Measurements from ENCODE around the gene SMAD2.
"Not testable (repeated sequence)": the region's sequence is repeated elsewhere in the genome, so short reads cannot be mapped to it uniquely, and the experiment has no call there.

Gene SMAD2

DNA sequence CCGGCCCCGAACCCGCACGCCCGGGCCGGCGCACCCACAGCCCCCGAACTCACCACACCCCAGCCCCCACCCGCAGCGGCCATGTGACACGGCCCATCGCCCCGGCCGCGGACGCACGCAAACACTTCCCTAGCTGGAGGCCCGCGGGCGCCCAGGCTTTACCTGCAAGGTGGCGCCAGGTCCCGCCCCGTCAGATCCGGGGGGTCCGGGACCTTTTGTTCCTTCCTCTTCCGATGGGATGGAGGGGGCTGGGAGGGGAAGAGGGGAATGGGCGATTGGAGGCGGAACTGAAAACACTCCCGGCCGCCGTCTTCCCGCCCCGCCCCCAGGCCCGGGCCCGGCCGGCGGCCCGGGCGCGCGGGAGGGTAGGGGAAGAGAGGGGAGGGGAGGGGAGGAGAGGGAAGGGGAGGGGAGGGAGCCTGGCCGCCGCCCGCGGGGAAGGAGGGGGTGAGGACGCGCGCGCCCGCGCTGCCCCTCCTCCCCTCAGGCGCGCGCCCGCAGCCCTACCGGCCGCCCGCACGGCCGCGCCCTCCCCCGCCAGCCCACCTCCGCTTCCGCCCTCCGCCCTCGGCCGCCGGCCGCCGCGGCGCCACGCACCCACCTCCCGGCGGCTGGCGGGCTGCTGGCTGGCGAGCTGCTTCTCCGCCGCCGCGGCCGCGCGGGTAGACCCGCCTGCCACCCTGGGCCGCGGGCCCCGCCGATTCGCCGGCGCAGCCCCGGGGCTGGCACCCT lies at the start of gene SMAD2:
TSS of gene SMAD2 (minus strand) at position 461 of the 732 bp plus-strand sequence. CDS start 33,903 bp downstream, outside the sequence.
- peak; percentile 84 for DNase-seq

- no peak for DNase-seq
Measured at GRCh38 chr18:47979611-47980200, 49.2 kb upstream of the SMAD2 start.

DNA sequence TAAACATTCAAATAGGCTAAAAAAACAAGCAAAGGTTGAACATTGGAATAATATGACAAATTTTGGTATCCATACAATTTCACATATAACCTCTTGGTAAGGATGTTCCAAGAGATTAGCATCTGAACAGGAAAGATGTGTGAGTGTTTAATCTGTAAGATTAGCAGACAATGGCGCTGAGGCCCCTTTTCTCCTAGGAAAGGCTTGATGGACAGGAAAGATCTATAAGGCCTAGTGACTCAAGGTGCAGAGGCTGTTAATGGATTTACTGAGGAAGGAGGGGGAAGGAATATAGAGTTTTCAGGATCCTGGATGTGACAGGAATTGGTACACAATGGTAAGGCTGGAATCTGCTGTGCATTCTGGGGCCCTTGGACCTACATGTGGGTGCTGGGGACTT lies 48.1 kb upstream of the SMAD2 start:
- no peak for DNase-seq

- no peak for DNase-seq
Measured at GRCh38 chr18:47978141-47978540, 47.7 kb upstream of the SMAD2 start.

DNA sequence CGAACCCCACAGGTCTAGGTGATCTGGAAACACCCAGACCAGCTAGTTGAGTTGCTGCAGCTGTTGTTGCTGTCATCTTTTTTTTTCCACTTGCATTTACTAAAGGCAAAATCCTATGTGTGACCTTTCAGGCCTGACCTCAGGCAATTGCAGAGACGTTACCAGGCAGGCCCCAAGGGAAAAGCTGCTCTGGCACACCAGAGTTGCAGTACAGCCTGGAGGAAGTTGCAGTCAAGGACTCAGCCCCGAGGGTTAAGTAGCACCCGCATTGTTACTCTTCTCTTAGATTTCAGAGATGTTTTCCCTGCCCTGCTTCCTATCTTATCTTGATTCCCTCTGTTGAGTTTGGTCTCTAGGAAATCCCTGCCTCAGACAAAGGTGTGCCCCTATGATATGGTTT lies 45.2 kb upstream of the SMAD2 start:
- DNase-seq, result no peak

- peak; percentile 12 for DNase-seq
Measured at GRCh38 chr18:47975105-47975504, 44.6 kb upstream of the SMAD2 start.

DNA sequence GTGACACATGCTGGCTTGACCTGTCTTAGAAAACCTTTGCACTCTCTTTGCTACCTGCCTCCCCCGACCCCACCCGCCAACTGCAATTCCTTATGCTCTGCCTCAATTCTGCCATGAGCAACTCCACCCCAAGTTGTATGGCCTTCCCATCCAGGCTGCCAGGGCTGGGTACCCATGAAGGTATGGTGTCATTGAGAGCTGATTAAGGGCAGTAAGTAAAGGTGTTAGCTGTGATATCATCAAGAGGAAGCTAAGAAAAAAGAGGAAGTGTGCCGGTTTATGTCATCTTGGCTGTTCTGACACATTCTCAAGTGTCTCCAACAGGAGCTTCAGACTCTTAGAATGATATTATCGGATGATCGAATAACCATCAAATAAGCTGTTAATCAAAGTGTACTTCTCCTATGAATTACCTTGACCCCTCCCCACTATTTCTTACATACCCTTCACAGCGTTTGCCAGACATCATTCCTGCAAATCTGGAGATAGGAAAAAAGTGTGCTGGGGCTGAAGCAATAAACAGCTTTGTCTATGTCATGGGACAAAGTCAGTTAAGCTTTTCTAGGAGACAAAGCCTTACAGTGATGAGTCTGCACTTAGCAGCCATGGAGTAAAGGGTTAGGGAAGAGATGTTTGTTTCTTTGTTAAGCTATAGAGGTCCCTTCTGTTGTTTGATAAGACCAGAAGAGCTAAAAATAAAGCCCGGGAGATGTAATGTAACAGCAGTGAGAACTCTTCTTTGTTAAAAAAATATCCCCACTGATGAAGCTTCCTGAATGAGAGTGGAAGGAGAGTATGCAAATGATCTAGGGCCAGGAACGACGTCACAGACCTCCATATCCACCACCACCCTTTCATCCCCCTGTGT lies 40.4 kb upstream of the SMAD2 start:
- DNase-seq, result no peak

- DNase-seq, result no peak
Measured at GRCh38 chr18:47969816-47970215, 39.4 kb upstream of the SMAD2 start.

DNA sequence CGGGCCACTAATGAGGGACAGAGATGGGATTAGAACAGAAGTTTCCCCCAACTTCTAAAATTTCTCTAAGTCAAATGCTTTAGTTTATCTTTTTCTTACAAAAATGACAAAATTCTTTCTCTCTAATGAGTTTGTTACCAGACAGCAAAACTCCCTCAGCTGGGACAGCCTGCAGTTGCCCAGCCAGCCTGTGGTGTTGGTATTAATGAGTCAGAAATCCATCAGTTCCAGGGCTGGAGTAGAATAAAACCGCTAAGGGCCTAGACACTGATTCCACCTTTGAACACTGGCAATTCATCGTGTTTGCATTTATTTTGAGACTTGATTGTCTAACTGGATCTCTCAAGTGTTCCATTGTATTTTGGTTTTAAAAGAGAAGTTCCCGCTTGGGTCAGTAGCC lies 38.3 kb upstream of the SMAD2 start:
- no peak for DNase-seq

DNA sequence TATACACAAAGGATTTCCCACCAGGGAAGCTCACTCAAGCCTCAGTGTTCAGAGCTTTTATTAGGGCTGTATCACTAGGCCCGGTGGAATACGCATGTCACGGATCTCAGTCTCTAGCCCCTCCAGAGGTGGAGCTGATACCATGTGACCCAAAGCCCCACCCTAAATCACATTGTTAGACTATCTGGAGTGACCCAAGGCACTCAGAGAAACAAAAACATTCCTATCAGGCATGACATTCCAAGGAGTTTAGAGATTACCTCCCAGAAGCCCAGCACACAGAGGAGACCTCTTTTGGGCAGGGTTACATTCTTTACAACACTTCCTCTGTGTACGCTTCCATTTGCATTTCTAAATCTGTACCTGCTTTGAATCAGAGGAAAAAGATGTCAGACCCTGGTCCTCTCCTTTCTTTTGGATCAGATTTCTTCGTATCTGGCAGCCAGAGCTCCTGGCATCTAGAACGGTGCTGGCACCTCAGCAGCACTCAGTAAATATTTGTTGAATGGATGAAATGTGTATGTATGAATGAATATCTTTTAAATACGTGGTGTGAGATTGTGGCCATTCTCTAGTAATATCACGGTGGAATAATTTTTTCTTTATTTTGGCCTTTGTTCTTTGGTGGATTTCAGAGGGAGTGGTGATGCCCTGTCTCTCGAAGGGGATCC lies 37.7 kb upstream of the SMAD2 start:
- no peak for DNase-seq

DNA sequence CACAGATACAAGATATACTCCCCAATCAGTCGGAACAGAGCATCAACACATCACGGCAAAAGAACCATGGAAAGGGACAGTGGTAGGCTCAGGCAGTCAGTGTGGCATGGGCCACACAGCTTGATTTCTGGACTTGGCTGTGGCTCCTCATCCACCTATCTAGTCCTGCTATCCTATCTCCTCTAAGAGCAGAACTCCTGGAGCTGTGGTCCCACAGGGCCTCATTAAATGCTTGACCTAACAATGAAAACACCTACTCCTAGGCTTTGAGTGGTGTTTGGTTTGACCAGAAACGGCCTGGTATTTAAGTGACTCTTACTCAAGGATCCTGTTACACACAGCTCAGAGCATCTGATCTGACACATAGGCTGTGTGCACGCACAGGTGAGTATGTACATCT lies 33.6 kb upstream of the SMAD2 start:
- no peak for DNase-seq

DNA sequence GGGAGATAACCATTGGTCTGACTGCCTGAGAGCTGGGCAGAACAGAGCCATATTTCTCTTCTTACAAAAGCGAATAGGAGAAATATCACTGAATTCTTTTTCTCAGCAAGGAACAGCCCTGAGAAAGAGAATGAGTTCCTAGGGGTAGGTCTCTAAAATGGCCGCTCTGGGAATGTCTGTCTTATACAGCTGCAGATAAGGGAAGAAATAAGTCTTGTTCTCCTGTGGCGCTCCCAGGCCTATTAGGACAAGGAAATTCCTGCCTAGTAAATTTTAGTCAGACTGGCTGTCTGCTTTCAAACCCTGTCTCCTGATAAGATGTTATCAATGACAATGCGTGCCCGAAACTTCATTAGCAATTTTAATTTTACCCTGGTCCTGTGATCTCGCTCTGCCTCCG lies 30.5 kb upstream of the SMAD2 start:
- not testable (repeated sequence) for DNase-seq

GRCh38 chr18:47953471-47953931 lies 23.0 kb upstream of the SMAD2 start:
- no peak for DNase-seq

DNA sequence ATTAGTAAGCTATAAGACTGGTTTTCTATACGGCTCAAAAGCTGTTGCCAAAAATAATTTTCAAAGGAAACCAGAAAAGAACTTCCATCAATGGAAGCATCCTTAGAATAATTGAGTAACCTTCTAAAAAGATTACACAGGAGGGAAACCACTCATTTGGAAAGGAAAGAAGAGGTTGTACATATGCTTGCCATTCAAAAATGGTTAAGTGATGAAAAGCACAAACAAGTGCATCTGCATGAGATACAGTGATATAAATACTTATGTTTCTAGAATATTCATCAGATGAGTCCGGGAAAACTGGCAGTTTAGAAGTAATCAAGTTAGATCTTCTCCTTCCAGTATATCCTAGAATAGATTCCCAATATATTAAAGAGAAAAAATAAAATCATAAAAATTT lies 20.1 kb upstream of the SMAD2 start:
- DNase-seq, result no peak

DNA sequence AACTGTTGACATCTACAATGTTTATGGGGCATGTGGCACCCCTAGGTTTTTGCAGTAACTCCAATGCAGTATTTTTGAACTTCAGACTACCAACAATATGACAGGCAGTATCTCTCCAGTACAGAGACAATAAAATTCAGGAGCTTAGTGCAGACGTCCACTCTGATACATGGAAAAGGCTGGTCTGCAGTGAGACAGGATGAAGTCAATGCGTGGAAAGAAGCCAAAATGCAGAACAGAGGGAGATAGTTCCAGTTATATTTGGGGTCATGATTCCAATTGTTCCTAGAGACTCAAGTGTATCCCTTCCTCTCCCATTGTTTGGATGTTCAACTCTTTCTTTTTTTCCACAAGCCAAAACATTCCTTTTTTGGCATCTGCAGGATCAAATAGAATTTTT lies 18.7 kb upstream of the SMAD2 start:
- no peak for DNase-seq

DNA sequence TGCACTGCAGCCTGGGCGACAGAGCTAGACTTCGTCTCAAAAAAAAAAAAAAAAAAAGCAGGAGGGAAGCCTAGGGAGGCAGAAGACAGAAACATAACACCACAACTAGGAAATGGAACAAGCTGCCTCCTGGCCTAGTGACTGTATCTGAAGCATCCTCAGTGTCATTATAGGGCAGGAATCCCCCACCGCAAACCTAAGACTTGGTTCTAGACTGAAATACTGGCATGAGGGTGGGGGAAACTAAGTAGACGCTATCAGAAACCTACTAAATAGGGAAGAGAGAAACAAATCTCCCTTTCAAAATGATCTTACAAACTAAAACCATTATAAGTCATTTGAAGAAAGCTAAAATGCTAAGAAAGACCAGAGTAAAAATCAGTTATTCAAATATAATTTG lies 16.4 kb upstream of the SMAD2 start:
- DNase-seq, result no peak

- DNase-seq, result no peak
Measured at GRCh38 chr18:47944972-47945852, 14.8 kb upstream of the SMAD2 start.

DNA sequence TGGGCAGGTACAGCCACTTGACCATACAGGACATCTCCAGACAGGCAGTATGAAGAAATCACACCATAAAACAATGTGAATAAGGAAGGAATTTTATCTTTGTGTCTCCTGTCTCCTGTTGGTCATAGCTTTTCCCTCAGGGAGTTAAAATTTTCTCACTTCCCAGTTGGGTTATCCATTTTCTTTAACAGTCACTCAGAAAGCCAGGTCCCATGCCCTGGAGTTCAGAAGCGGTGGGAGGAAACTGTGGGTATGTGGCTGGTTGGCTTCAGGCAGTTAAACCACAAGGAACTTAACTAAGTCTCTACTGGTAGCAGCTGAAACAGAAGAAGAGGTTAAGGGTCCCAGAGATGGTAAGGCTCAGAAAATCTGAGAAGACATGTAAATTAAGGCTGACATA lies 6.5 kb upstream of the SMAD2 start:
- no peak for DNase-seq

DNA sequence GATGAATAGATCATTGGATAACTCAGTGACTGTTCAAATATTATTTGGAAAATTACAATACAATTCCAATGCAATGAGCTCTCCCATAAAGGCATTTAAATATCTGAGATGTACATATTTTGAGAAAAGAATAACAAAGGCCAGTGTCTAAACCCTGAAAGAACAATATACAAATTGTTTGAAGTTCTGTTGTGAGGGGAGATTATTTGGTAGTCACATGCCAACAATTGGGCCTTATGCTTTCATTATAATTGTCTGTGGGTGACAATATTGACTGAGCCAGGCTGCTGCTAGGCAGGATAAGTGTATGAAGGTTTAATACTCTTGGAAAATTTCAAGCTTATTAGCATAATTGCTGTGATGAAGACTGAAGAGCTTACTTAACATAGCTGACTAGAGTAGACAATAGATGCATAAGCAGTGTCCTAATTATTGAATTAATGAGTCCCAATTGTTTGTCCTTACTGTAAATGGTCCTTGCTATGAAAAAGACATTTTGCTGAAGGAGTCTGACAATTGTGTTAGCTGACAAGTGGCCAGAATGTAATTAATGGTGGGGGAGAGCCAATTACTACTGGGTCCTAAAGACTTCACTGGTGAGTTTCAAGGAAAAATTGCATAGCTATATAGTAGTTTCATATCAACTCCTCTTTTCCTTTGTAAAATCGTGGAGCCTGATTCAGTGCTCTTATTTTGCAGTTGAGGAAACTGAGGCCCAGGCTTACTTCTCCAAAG lies 5.0 kb upstream of the SMAD2 start:
- DNase-seq, result no peak

GRCh38 chr18:47932603-47933002 lies 2.1 kb upstream of the SMAD2 start:
- no peak for DNase-seq

DNA sequence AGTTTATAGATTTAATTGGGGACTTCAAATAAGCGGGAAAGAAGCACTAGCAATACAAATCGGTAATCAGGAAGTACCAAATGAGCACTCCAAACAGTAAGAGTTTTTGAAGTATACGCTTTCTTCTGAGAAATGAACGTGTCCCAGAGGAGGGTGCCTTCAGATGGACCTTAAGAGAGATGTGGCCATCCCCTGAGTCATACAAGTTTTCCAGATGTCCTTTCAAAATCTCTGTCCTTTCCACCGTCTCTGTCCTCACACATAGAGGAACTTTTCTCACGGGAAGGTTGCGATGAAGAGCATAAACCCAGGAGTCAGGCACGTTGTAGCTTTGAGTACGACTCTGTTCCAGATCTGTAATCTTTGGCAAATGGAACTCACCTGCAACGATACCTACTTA lies 1.7 kb upstream of the SMAD2 start:
- no peak for DNase-seq

GRCh38 chr18:47931718-47932103 lies 1.3 kb upstream of the SMAD2 start:
- DNase-seq, result peak; percentile 50

Data from NCI-H526 treated with DMSO at 0.1 percent for 48 hours (cell line).